Choroid plexus epithelial cell (primary cell): ENCODE results near the gene PLEKHA8.

Experiments used
- DNase-seq: peaks from one replicate; pipeline ENCODE4 v3.0.0-alpha.2; 2010; ENCODE audit warnings: low read depth
- H3K4me3 ChIP-seq: 2 replicates; pipeline ENCODE4 v1.5.1; 2011; ENCODE audit warnings: low read depth, mild to moderate bottlenecking, control low read depth, low read length, moderate library complexity
- CTCF ChIP-seq: conservative IDR thresholded peaks from 2 replicates; pipeline ENCODE4 v1.5.1; 2011; ENCODE audit warnings: low read depth, mild to moderate bottlenecking, control low read depth, inconsistent platforms, low read length, moderate library complexity

PLEKHA8 gene

GRCh38 chr7:30154111-30154587 is 125.9 kb downstream of the PLEKHA8 start:
- no peak for DNase-seq
- no peak for TF ChIP-seq CTCF
- H3K4me3 ChIP-seq = no peak overlapping the region

GRCh38 chr7:30155481-30155880 is 127.3 kb downstream of the PLEKHA8 start:
- no peak overlapping the region for H3K4me3 ChIP-seq
- TF ChIP-seq CTCF = no peak
- no peak for DNase-seq

GRCh38 chr7:30157204-30157603 is 129.0 kb downstream of the PLEKHA8 start:
- H3K4me3 ChIP-seq = no peak overlapping the region
- no peak for TF ChIP-seq CTCF
- no peak for DNase-seq

GRCh38 chr7:30159163-30159562 is 131.0 kb downstream of the PLEKHA8 start:
- no peak for DNase-seq
- no peak for TF ChIP-seq CTCF

GRCh38 chr7:30159698-30160143 is 131.5 kb downstream of the PLEKHA8 start:
- no peak overlapping the region for H3K4me3 ChIP-seq
- DNase-seq = peak; percentile 66
- peak; percentile 42 for TF ChIP-seq CTCF

More at GRCh38 chr7:30159163-30159562, 131.0 kb downstream of the PLEKHA8 start:
- no peak overlapping the region for H3K4me3 ChIP-seq

GRCh38 chr7:30160329-30160728 is 132.1 kb downstream of the PLEKHA8 start:
- no peak for DNase-seq
- no peak overlapping the region for H3K4me3 ChIP-seq
- TF ChIP-seq CTCF = no peak

GRCh38 chr7:30162133-30162532 is 133.9 kb downstream of the PLEKHA8 start:
- no peak overlapping the region for H3K4me3 ChIP-seq
- TF ChIP-seq CTCF = no peak
- DNase-seq = no peak
